Measurements from ENCODE around the gene SYK.

SYK gene

GRCh38 chr9:90854637-90855175, 53.1 kb downstream of the SYK start:
- no peak for DNase-seq

GRCh38 chr9:90855208-90855902, 53.7 kb downstream of the SYK start:
- DNase-seq = no peak

- no peak for DNase-seq
Measured at GRCh38 chr9:90857091-90857490, 55.5 kb downstream of the SYK start.

GRCh38 chr9:90857855-90858254, 56.2 kb downstream of the SYK start:
- no peak for DNase-seq

GRCh38 chr9:90858457-90858901, 56.9 kb downstream of the SYK start:
- no peak for DNase-seq

GRCh38 chr9:90860382-90860781, 58.8 kb downstream of the SYK start:
- no peak for DNase-seq

- no peak for DNase-seq
Measured at GRCh38 chr9:90860826-90861225, 59.2 kb downstream of the SYK start.

GRCh38 chr9:90861380-90861779, 59.8 kb downstream of the SYK start:
- no peak for DNase-seq

- no peak for DNase-seq
Measured at GRCh38 chr9:90861826-90862740, 60.5 kb downstream of the SYK start.

- DNase-seq = no peak
Measured at GRCh38 chr9:90864779-90865178, 63.2 kb downstream of the SYK start.

GRCh38 chr9:90867101-90867500, 65.5 kb downstream of the SYK start:
- DNase-seq = no peak

GRCh38 chr9:90868555-90868954, 66.9 kb downstream of the SYK start:
- no peak for DNase-seq

- DNase-seq = no peak
Measured at GRCh38 chr9:90869361-90869760, 67.7 kb downstream of the SYK start.

- peak; percentile 36 for DNase-seq
Measured at GRCh38 chr9:90870621-90871326, 69.2 kb downstream of the SYK start.

- DNase-seq = no peak
Measured at GRCh38 chr9:90871327-90871935, 69.8 kb downstream of the SYK start.

- DNase-seq = no peak
Measured at GRCh38 chr9:90872835-90873294, 71.2 kb downstream of the SYK start.

GRCh38 chr9:90873422-90873821, 71.8 kb downstream of the SYK start:
- no peak for DNase-seq

- no peak for DNase-seq
Measured at GRCh38 chr9:90874194-90874593, 72.6 kb downstream of the SYK start.

GRCh38 chr9:90878562-90878961, 76.9 kb downstream of the SYK start:
- DNase-seq = no peak

GRCh38 chr9:90880066-90880465, 78.4 kb downstream of the SYK start:
- DNase-seq = no peak

- DNase-seq = no peak
Measured at GRCh38 chr9:90880669-90881068, 79.0 kb downstream of the SYK start.

- DNase-seq = no peak
Measured at GRCh38 chr9:90881648-90882047, 80.0 kb downstream of the SYK start.

All from fibroblast of skin of right quadriceps (primary cell).